Fibroblast of lung (primary cell): ENCODE results near the gene C1QTNF5.

Source experiments
- CTCF ChIP-seq, 2 donors: IDR thresholded peaks in 1 of 2; conservative IDR thresholded peaks in 1 of 2; 1 replicate in 1 of 2; 2 replicates in 1 of 2; pipeline ENCODE4 v1.5.1; 2011 to 2012; ENCODE audit warnings: low read length in 2 of 2, control low read depth in 1 of 2, inconsistent platforms in 1 of 2, low read depth in 1 of 2, mild to moderate bottlenecking in 1 of 2
- EZH2 ChIP-seq: IDR thresholded peaks from 2 replicates; pipeline ENCODE4 v1.5.1; 2012; ENCODE audit warnings: low read length, control low read depth, mild to moderate bottlenecking; ENCODE audit errors: missing control alignments

GRCh38 chr11:119363851-119364590 is 23.3 kb upstream of the C1QTNF5 start:
- TF ChIP-seq CTCF (conservative IDR thresholded peaks at IDR 0.05 in 1 of 2, IDR thresholded peaks at IDR 0.05 in 1 of 2; ENCODE audit: low read depth in 1 of 2, low read length in 2 of 2): no peak
- no peak for TF ChIP-seq EZH2
